DND-41 (cell line): Measurements from ENCODE around the gene TYK2.

Experiments used
- ATAC-seq: fragments of 200-7000 bp; cut with Tn5 transposase; 3 replicates; pipeline ENCODE4 v1.9.1; 2021; ENCODE audit warnings: low read depth; ENCODE audit not compliant: insufficient read depth
- DNase-seq: peaks from one replicate; pipeline ENCODE4 v3.0.0-alpha.2; 2020
- H2AFZ ChIP-seq: 2 replicates; pipeline ENCODE4 v1.6.0; 2012; ENCODE audit warnings: low read depth, low read length
- H3K27ac ChIP-seq: 2 replicates; pipeline ENCODE4 v1.5.1; 2012; ENCODE audit warnings: low read length, inconsistent platforms
- H3K27me3 ChIP-seq: fragments of 200-600 bp; sonication (generic); 2 replicates; pipeline ENCODE4 v1.6.0; 2012; ENCODE audit warnings: low read length, mild to moderate bottlenecking, inconsistent platforms; ENCODE audit not compliant: insufficient read depth, poor library complexity
- H3K36me3 ChIP-seq: 2 replicates; pipeline ENCODE4 v1.5.1; 2012; ENCODE audit warnings: low read length, inconsistent platforms; ENCODE audit not compliant: insufficient read depth
- H3K4me1 ChIP-seq: 2 replicates; pipeline ENCODE4 v1.5.1; 2012; ENCODE audit warnings: mild to moderate bottlenecking, low read length; ENCODE audit not compliant: insufficient read depth
- H3K4me2 ChIP-seq: 2 replicates; pipeline ENCODE4 v1.6.0; 2012; ENCODE audit warnings: mild to moderate bottlenecking, moderate library complexity, low read length, inconsistent platforms; ENCODE audit not compliant: insufficient read depth
- H3K4me3 ChIP-seq, 2 experiments: fragments of 200-600 bp in 1 of 2; shearing (Covaris generic) in 1 of 2; 2 replicates each; pipeline ENCODE4 v1.5.1; 2012 to 2016; ENCODE audit warnings: inconsistent platforms in 2 of 2, low read length in 2 of 2, mild to moderate bottlenecking in 2 of 2, low read depth in 1 of 2, moderate library complexity in 1 of 2
- H3K79me2 ChIP-seq: 2 replicates; pipeline ENCODE4 v1.6.0; 2012; ENCODE audit warnings: low read length, inconsistent platforms; ENCODE audit not compliant: insufficient read depth
- H3K9ac ChIP-seq: 2 replicates; pipeline ENCODE4 v1.6.0; 2012; ENCODE audit warnings: low read depth, mild to moderate bottlenecking, inconsistent platforms, low read length, moderate library complexity
- H3K9me3 ChIP-seq: 2 replicates; pipeline ENCODE4 v1.5.1; 2012; ENCODE audit warnings: low read length, moderate library complexity, mild to moderate bottlenecking, inconsistent platforms; ENCODE audit not compliant: insufficient read depth, severe bottlenecking
- H4K20me1 ChIP-seq: 2 replicates; pipeline ENCODE4 v1.6.0; 2012; ENCODE audit warnings: low read length; ENCODE audit not compliant: insufficient read depth
- EZH2 ChIP-seq: IDR thresholded peaks from 3 replicates; pipeline ENCODE4 v1.6.1; 2012; ENCODE audit warnings: borderline replicate concordance, low read depth, mild to moderate bottlenecking, moderate library complexity, low read length, inconsistent platforms; ENCODE audit not compliant: severe bottlenecking
- TF ChIP-seq, protein P1 (sequence below): IDR thresholded peaks from 2 replicates; pipeline ENCODE4 v1.5.1; 2012; ENCODE audit warnings: borderline replicate concordance, low read length, moderate library complexity, mild to moderate bottlenecking; ENCODE audit not compliant: poor library complexity, severe bottlenecking; ENCODE audit errors: extremely low read depth

The TYK2 gene

DNA sequence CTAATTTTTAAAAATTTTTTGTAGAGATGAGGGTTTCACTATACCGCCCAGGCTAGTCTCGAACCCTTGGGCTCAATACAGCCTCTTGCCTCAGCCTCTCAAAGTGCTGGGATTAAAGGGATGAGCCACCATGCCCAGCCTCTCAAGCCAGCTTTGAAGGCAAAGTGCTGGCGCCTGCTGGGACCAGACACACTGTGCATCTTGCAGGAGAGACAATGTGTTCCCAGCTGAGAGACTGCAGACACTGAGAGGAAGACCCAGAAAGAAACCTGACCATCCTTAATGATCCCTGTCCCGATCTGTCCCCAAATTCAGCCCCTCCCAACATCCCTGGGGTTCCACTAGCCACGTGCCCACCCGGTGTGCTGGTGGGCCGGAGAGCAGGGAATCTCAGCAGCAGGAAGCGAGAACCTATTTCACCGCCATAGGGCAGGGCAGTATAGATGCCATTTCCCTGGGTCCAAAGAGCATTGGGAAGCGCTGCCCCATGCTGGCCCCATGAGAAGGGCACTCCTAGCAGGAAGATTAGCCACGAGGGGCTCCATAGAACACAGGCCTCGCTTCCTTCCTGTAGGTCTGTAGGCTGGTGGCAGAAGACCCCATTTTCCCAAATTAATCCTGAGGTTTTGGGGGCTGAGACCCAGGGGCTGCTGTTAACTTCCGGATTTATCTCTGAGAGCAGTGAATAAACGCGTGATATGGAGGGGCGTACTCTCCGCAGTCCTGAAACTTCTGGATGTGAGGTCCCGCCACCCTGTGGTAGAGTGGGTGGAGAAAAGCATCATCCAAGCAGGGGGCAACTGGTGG lies 48.0 kb downstream of the TYK2 start:
- ATAC-seq (no peak; the same call in 2 of the 3 replicates), DNase-seq (no peak)
- peaks cover 61% of the 10 kb centered on the region for H3K36me3 ChIP-seq
- peak overlapping the region; percentile 96 for H3K4me2 ChIP-seq
- TF ChIP-seq EZH2: no peak
- TF ChIP-seq, protein P1, sequence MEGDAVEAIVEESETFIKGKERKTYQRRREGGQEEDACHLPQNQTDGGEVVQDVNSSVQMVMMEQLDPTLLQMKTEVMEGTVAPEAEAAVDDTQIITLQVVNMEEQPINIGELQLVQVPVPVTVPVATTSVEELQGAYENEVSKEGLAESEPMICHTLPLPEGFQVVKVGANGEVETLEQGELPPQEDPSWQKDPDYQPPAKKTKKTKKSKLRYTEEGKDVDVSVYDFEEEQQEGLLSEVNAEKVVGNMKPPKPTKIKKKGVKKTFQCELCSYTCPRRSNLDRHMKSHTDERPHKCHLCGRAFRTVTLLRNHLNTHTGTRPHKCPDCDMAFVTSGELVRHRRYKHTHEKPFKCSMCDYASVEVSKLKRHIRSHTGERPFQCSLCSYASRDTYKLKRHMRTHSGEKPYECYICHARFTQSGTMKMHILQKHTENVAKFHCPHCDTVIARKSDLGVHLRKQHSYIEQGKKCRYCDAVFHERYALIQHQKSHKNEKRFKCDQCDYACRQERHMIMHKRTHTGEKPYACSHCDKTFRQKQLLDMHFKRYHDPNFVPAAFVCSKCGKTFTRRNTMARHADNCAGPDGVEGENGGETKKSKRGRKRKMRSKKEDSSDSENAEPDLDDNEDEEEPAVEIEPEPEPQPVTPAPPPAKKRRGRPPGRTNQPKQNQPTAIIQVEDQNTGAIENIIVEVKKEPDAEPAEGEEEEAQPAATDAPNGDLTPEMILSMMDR: peak; percentile 35
- H3K4me1 ChIP-seq: peaks cover 28% of the 10 kb centered on the region
- peak overlapping the region; percentile 98 for H3K9ac ChIP-seq
- no peaks in the 10 kb centered on the region for H3K27me3 ChIP-seq
- H2AFZ ChIP-seq: peak overlapping the region; percentile 89
- H3K9me3 ChIP-seq: no peaks in the 10 kb centered on the region
- H3K4me3 ChIP-seq: peak overlapping the region; percentile 59 to 94
- H3K27ac ChIP-seq: peak overlapping the region; percentile 99
- peaks cover 51% of the 10 kb centered on the region for H4K20me1 ChIP-seq
- peaks cover 76% of the 10 kb centered on the region for H3K79me2 ChIP-seq

DNA sequence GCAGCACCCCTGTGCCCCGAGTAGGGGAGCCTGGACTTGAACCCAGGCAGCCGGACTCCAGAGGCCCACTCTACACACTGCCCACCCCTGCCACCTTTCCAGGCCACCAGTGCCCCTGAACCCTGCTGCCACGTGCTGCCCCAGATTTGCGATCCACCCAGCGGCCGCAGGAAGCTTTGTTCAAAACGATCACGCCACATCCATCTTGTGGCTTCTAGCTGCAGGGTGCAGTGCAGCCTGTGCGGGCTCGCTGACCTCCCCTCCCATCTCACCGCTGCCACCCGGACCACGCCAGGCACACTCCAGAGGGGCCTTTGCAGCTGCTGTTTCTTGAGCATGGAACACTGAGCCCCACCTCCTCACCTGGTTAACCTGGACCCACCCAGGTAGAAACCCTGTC lies 50.8 kb downstream of the TYK2 start:
- H3K4me2 ChIP-seq: no peak overlapping the region
- ATAC-seq: no peak
- H3K36me3 ChIP-seq: peaks cover 80% of the 10 kb centered on the region
- H3K27ac ChIP-seq: no peak overlapping the region
- no peaks in the 10 kb centered on the region for H3K27me3 ChIP-seq
- peaks cover 55% of the 10 kb centered on the region for H4K20me1 ChIP-seq
- no peak overlapping the region for H3K4me3 ChIP-seq
- peaks cover 25% of the 10 kb centered on the region for H3K4me1 ChIP-seq
- H3K9me3 ChIP-seq: no peaks in the 10 kb centered on the region
- no peak overlapping the region for H3K9ac ChIP-seq
- H3K79me2 ChIP-seq: peaks cover 72% of the 10 kb centered on the region
- no peak overlapping the region for H2AFZ ChIP-seq
- TF ChIP-seq, protein P1: no peak
- no peak for TF ChIP-seq EZH2
- no peak for DNase-seq

DNA sequence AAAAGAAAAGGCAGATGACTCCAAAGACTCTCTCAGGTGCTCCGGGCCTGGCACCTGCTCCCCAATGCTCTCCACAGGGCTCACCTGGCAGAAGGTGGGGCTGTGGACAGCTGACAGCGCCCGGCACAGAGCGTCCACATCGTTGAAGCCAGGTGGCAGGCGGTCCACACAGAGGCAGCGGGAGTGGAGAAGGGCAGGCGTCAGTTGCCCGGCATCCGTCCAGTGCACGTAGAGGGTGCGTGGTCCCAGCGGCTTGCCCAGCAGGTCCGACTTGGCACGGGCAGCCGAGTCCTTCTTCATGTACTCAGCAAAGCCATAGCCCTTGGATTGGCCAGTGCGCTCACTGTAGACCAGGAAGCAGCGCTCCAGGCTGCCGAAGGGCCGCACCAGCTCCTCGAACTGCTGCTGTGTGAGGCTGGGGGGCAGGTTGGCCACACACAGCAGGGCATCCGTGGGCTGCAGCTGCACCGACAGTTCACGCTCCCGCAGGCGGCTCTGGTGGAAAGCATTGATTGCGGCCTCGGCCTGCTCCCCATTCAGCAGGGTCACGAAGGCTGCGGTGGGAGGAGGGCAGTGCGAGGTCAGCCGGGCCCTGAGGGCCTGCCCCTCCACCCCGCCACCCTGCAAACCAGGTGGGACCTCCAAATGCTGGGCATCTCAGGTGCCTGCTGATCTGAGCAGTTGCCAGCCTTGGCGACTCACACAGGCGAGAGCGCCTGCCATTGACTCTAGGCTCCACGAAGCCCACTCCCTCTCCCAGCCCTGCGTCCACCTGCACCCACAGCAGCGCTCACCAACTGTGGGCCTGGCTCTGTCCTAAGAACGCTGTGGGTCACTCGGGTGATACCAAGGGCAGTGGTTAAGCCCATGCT lies 51.6 kb downstream of the TYK2 start:
- peaks cover 55% of the 10 kb centered on the region for H4K20me1 ChIP-seq
- no peak overlapping the region for H3K4me2 ChIP-seq
- DNase-seq (no peak), ATAC-seq (no peak)
- peaks cover 84% of the 10 kb centered on the region for H3K36me3 ChIP-seq
- no peaks in the 10 kb centered on the region for H3K9me3 ChIP-seq
- H3K79me2 ChIP-seq: peaks cover 64% of the 10 kb centered on the region
- H3K9ac ChIP-seq: no peak overlapping the region
- H3K4me1 ChIP-seq: peaks cover 17% of the 10 kb centered on the region
- no peak overlapping the region for H2AFZ ChIP-seq
- no peak overlapping the region for H3K4me3 ChIP-seq
- H3K27ac ChIP-seq: no peak overlapping the region
- no peaks in the 10 kb centered on the region for H3K27me3 ChIP-seq
- TF ChIP-seq, protein P1: no peak
- TF ChIP-seq EZH2: no peak
